SU-DHL-6 (cell line): ENCODE measurements around the gene FGFR2.

Experiments
- H2AFZ ChIP-seq: fragments of 200-600 bp; sonication (generic); 2 replicates; pipeline ENCODE4 v1.6.1; 2014; ENCODE audit warnings: low read depth, mild to moderate bottlenecking, moderate library complexity, mixed read lengths, antibody characterized with exemption, low read length; ENCODE audit not compliant: severe bottlenecking
- H3F3A ChIP-seq: fragments of 200-600 bp; shearing (Covaris generic); 2 replicates; pipeline ENCODE4 v1.6.0; 2016; ENCODE audit warnings: antibody characterized with exemption, mild to moderate bottlenecking; ENCODE audit not compliant: insufficient read depth
- H3K27ac ChIP-seq: fragments of 200-600 bp; sonication (generic); 2 replicates; pipeline ENCODE4 v1.5.1; 2016; ENCODE audit warnings: low read depth, mild to moderate bottlenecking, low read length, moderate library complexity, mixed read lengths
- H3K27me3 ChIP-seq: fragments of 200-600 bp; sonication (generic), shearing (Covaris generic); 2 replicates; pipeline ENCODE4 v1.6.0; 2014; ENCODE audit warnings: mild to moderate bottlenecking, low read length
- H3K36me3 ChIP-seq: fragments of 200-600 bp; sonication (generic); 2 replicates; pipeline ENCODE4 v1.6.1; 2014; ENCODE audit warnings: mild to moderate bottlenecking, low read length, mixed read lengths
- H3K4me2 ChIP-seq: fragments of 300-600, 200-600 bp; shearing (Covaris generic), sonication (generic); 2 replicates; pipeline ENCODE4 v1.6.0; 2014; ENCODE audit warnings: low read length, low read depth, mild to moderate bottlenecking; ENCODE audit not compliant: poor library complexity, severe bottlenecking
- H3K4me3 ChIP-seq: fragments of 200-600 bp; sonication (generic); 2 replicates; pipeline ENCODE4 v1.5.1; 2014; ENCODE audit warnings: antibody characterized with exemption, low read length, mild to moderate bottlenecking, mixed read lengths; ENCODE audit not compliant: insufficient read depth, poor library complexity, severe bottlenecking
- H3K79me2 ChIP-seq: fragments of 200-600 bp; sonication (generic); 2 replicates; pipeline ENCODE4 v1.6.1; 2014; ENCODE audit warnings: mild to moderate bottlenecking, low read length, moderate library complexity; ENCODE audit not compliant: insufficient read depth
- H3K9ac ChIP-seq: fragments of 200-600 bp; sonication (generic); 2 replicates; pipeline ENCODE4 v1.7.0; 2014; ENCODE audit warnings: mild to moderate bottlenecking, low read length
- H3K9me2 ChIP-seq: fragments of 200-600 bp; sonication (generic); replicated peaks from 2 replicates; pipeline ENCODE4 v1.6.1; 2014; ENCODE audit warnings: low read length; ENCODE audit not compliant: insufficient read depth
- H3K9me3 ChIP-seq: fragments of 200-600 bp; sonication (generic); 2 replicates; pipeline ENCODE4 v1.6.1; 2014; ENCODE audit warnings: low read length, mixed read lengths; ENCODE audit not compliant: insufficient read depth
- H4K20me1 ChIP-seq: fragments of 200-600 bp; sonication (generic); 2 replicates; pipeline ENCODE4 v1.6.1; 2014; ENCODE audit warnings: low read depth, mild to moderate bottlenecking, antibody characterized with exemption, low read length, moderate library complexity, mixed read lengths
- CTCF ChIP-seq: fragments of 200-600 bp; sonication (generic); IDR thresholded peaks from one replicate; pipeline ENCODE4 v1.5.1; 2017; ENCODE audit warnings: antibody characterized with exemption, mild to moderate bottlenecking, low read length, moderate library complexity; ENCODE audit not compliant: insufficient read depth, poor library complexity, severe bottlenecking
- EZH2phosphoT487 ChIP-seq: fragments of 200-600 bp; sonication (generic), shearing (Covaris generic); conservative IDR thresholded peaks from 2 replicates; pipeline ENCODE4 v1.6.1; 2018; ENCODE audit warnings: mild to moderate bottlenecking, antibody characterized with exemption, low read length, moderate library complexity, mixed read lengths

Gene FGFR2

GRCh38 chr10:121633056-121633455, 34.8 kb upstream of the FGFR2 start:
- Histone ChIP-seq H3K9ac (no peak overlapping the region), H3K36me3 (no peaks in the 10 kb centered on the region), H3K9me2 (no peaks in the 10 kb centered on the region), H3K4me2 (no peak overlapping the region), H3K4me3 (no peak overlapping the region), H3K79me2 (no peaks in the 10 kb centered on the region), H4K20me1 (no peaks in the 10 kb centered on the region), H3K27me3 (no peaks in the 10 kb centered on the region), H3K27ac (no peak overlapping the region), H3F3A (no peaks in the 10 kb centered on the region), H3K9me3 (no peaks in the 10 kb centered on the region), H2AFZ (no peak overlapping the region)
- TF ChIP-seq CTCF (no peak), EZH2phosphoT487 (no peak)

DNA sequence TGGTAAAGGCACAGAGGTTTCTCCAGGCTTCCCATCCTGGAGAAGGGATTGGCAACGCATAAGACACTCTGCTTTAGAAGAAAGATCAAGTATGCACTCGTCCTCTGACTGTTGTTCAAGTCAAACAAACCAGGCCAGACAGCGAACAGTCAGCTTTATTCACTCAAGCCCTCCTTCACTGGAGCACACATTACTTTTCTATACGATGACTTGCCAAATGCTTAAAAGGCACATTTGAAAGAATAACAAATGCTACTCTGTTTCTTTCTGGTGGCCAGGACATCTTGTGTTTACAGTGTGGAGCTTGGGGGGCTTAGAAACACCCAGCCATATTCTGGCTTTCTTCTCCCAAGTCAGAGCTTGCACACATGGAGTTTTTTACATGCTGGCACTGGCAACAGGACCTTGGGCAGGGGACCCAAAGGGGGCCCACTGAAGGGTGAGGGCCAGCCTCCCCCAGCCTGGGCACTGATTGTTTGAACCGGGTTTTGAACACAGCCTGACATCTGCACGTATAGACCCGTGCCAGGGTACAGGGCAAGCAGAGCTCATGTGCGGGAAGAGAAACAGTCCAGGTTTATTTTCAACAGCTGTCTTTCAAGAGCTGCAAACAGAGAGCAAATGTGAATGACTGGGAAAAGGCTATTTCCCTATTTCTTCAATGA, 33.3 kb upstream of the FGFR2 start:
- Histone ChIP-seq H3K9me3 (no peaks in the 10 kb centered on the region), H3K9ac (no peak overlapping the region), H4K20me1 (no peaks in the 10 kb centered on the region), H3K27me3 (no peaks in the 10 kb centered on the region), H2AFZ (no peak overlapping the region), H3K27ac (no peak overlapping the region), H3K4me2 (no peak overlapping the region), H3K36me3 (no peaks in the 10 kb centered on the region), H3F3A (no peaks in the 10 kb centered on the region), H3K9me2 (no peaks in the 10 kb centered on the region), H3K79me2 (no peaks in the 10 kb centered on the region), H3K4me3 (no peak overlapping the region)
- TF ChIP-seq EZH2phosphoT487, result no peak
- TF ChIP-seq CTCF, result no peak

DNA sequence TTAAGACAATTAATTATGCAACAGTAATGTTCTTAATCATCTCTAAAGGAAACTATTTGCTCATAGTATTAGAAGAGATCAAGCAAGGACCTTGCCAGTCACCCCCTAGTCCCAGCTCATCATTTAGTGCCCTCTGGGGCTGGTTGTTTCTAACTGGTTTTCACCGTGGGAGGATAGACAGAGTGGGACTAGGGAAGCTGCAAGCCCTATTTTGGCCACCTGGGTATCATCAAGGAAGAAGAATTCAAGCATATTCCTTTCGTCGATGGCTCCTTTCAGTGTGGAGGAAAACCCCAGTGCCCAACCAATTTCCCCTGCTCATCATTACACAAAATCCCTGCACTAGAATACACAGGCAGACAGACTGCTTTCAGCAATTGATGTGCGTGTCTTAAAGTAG, 30.6 kb upstream of the FGFR2 start:
- Histone ChIP-seq H4K20me1 (no peaks in the 10 kb centered on the region), H3K4me3 (no peak overlapping the region), H3K9me2 (no peaks in the 10 kb centered on the region), H3K9ac (no peak overlapping the region), H3K27me3 (no peaks in the 10 kb centered on the region), H3K4me2 (no peak overlapping the region), H3K36me3 (no peaks in the 10 kb centered on the region), H2AFZ (no peak overlapping the region), H3K27ac (no peak overlapping the region), H3K79me2 (no peaks in the 10 kb centered on the region), H3F3A (no peaks in the 10 kb centered on the region), H3K9me3 (no peaks in the 10 kb centered on the region)
- TF ChIP-seq EZH2phosphoT487, result no peak
- no peak for TF ChIP-seq CTCF
